C4-2B (cell line): ENCODE results near the gene NCF2.

Source experiments
- CTCF ChIP-seq: fragments of 450-650 bp; conservative IDR thresholded peaks from 2 replicates; pipeline ENCODE4 v1.5.1; 2017; ENCODE audit warnings: mild to moderate bottlenecking
- ZFX ChIP-seq: fragments of 450-650 bp; IDR thresholded peaks from 2 replicates; pipeline ENCODE4 v1.6.1; 2017

- no peak for TF ChIP-seq ZFX
- TF ChIP-seq CTCF, result no peak
These were observed 7.5 kb upstream of the NCF2 start for GRCh38 chr1:183597656-183598347.
